PC-9 (cell line): ENCODE measurements around the gene TSR3. TPM values are rescaled to one million over a fixed set of nuclear protein-coding genes. Genes with fewer than 3 reads are reported as not detected.

Source experiments
- BruUV-seq: library from RNA; stranded (reverse); fragments of 400-500 nt; replicated peaks from 2 replicates; lab custom pipeline; 2021; lab: Mats Ljungman, UMichigan
- CTCF ChIA-PET: fragments of 300-600 bp; sonication (Branson Sonifier 250); formaldehyde crosslinking; loops from one replicate; lab custom pipeline; 2022; ENCODE audit warnings: antibody characterized with exemption; lab: Charles Lee
- POLR2A ChIA-PET: fragments of 300-600 bp; sonication (Branson Sonifier 250); formaldehyde crosslinking; loops from one replicate; lab custom pipeline; 2022; ENCODE audit warnings: antibody characterized with exemption; ENCODE audit not compliant: unreplicated experiment; lab: Charles Lee
- DNase-seq, 2 experiments: peaks; one replicate each; pipeline versions ENCODE4 v3.0.0 to v3.0.0-alpha.2; 2015 to 2022; ENCODE audit warnings: mixed read lengths in 1 of 2
- H2AFZ ChIP-seq: fragments of 200-600 bp; sonication (generic); 2 replicates; pipeline ENCODE4 v1.8.1; 2017; ENCODE audit warnings: antibody characterized with exemption
- H3F3A ChIP-seq: fragments of 200-600 bp; sonication (generic); 2 replicates; pipeline ENCODE4 v1.8.1; 2017; ENCODE audit warnings: antibody characterized with exemption, mild to moderate bottlenecking, low read depth; ENCODE audit not compliant: insufficient read depth
- H3K27ac ChIP-seq: fragments of 200-600 bp; sonication (generic); 2 replicates; pipeline ENCODE4 v1.6.1; 2016; ENCODE audit warnings: mixed run types
- H3K27me3 ChIP-seq: fragments of 200-600 bp; sonication (generic); 2 replicates; pipeline ENCODE4 v1.6.1; 2016; ENCODE audit warnings: low read depth, mixed run types; ENCODE audit not compliant: insufficient read depth
- H3K36me3 ChIP-seq: fragments of 200-600 bp; sonication (generic); 2 replicates; pipeline ENCODE4 v1.6.1; 2016; ENCODE audit warnings: low read depth, mixed run types
- H3K4me1 ChIP-seq: fragments of 200-600 bp; sonication (generic); replicated peaks from 2 replicates; pipeline ENCODE4 v1.6.1; 2016; ENCODE audit warnings: mixed run types; ENCODE audit not compliant: insufficient read depth
- H3K4me2 ChIP-seq: fragments of 200-600 bp; sonication (generic); 2 replicates; pipeline ENCODE4 v1.6.1; 2017; ENCODE audit warnings: mixed run types
- H3K4me3 ChIP-seq: fragments of 200-600 bp; sonication (generic); 2 replicates; pipeline ENCODE4 v1.6.1; 2016; ENCODE audit warnings: mixed run types
- H3K79me2 ChIP-seq: fragments of 200-600 bp; sonication (generic); 2 replicates; pipeline ENCODE4 v1.6.1; 2017; ENCODE audit warnings: low read depth, mixed run types
- H3K9me2 ChIP-seq: fragments of 200-600 bp; sonication (generic); 2 replicates; pipeline ENCODE4 v1.8.1; 2017; ENCODE audit warnings: mild to moderate bottlenecking; ENCODE audit not compliant: insufficient read depth
- H3K9me3 ChIP-seq: fragments of 200-600 bp; sonication (generic); 2 replicates; pipeline ENCODE4 v1.8.1; 2016; ENCODE audit warnings: low read depth; ENCODE audit not compliant: insufficient read depth
- H4K20me1 ChIP-seq: fragments of 200-600 bp; sonication (generic); 2 replicates; pipeline ENCODE4 v1.8.1; 2017; ENCODE audit not compliant: insufficient read depth
- CTCF ChIP-seq: fragments of 200-600 bp; sonication (generic); conservative IDR thresholded peaks from 2 replicates; pipeline ENCODE4 v1.6.1; 2017; ENCODE audit warnings: mixed run types, antibody characterized with exemption, mild to moderate bottlenecking, moderate library complexity
- EZH2 ChIP-seq: fragments of 200-600 bp; sonication (generic); IDR thresholded peaks from 2 replicates; pipeline ENCODE4 v1.8.0; 2017; ENCODE audit warnings: antibody characterized with exemption, low read depth
- intact Hi-C: fragments of 100-400 bp; cut with micrococcal nuclease; formaldehyde crosslinking; loops from one replicate; pipeline ENCODE4 v1.10.0; 2022; ENCODE audit not compliant: unreplicated experiment
- total RNA-seq: library from RNA; stranded (reverse); gene quantifications from 2 replicates; pipeline ENCODE4 v1.2.3, GENCODE V29; 2021

Gene TSR3
- total RNA-seq, 1 experiment from 2014 or later: 69.5 TPM

GRCh38 chr16:1375741-1376410 lies 24.2 kb upstream of the TSR3 start:
- Histone ChIP-seq H2AFZ (no peak overlapping the region), H3K79me2 (peaks cover 45% of the 10 kb centered on the region), H3K36me3 (no peaks in the 10 kb centered on the region), H3K4me3 (no peak overlapping the region), H3K27ac (no peak overlapping the region), H3K4me1 (peaks cover 21% of the 10 kb centered on the region), H3K27me3 (no peaks in the 10 kb centered on the region), H3F3A (peaks cover 7% of the 10 kb centered on the region), H4K20me1 (peaks cover 16% of the 10 kb centered on the region; the same call in 1 of the 2 replicates), H3K9me3 (no peaks in the 10 kb centered on the region), H3K9me2 (no peaks in the 10 kb centered on the region), H3K4me2 (no peak overlapping the region)
- TF ChIP-seq EZH2 (no peak), CTCF (no peak)
- ChIA-PET POLR2A (no interaction called here), CTCF (no interaction called here)
- no peak for DNase-seq
- intact Hi-C loops: no loop called here
- BruUV-seq: no TSS peak

DNA sequence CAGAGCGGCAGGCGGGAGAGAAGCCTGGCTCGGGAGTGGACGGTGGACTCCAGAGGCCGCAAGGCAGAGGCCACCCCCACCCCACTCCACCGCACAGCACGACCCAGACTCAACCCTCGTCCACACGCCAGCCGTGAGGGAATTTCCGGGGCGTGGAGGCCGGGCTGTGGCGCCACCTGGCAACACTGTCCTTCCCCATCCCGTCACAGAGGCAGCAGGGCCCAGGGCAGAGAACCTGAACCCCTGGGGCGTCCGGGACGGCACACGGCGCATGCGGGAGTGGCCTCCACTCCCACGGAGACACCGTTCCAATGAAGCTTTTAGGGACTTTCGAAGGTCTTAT lies 23.6 kb upstream of the TSR3 start:
- Histone ChIP-seq H3K9me2 (no peaks in the 10 kb centered on the region), H3K27ac (no peak overlapping the region), H3K36me3 (no peaks in the 10 kb centered on the region), H3K4me2 (no peak overlapping the region), H3K27me3 (no peaks in the 10 kb centered on the region), H2AFZ (no peak overlapping the region), H3K79me2 (peaks cover 45% of the 10 kb centered on the region), H3K4me1 (peaks cover 20% of the 10 kb centered on the region), H3K4me3 (no peak overlapping the region), H3F3A (peaks cover 4% of the 10 kb centered on the region), H3K9me3 (no peaks in the 10 kb centered on the region), H4K20me1 (peaks cover 16% of the 10 kb centered on the region; the same call in 1 of the 2 replicates)
- DNase-seq: no peak
- intact Hi-C loops: no loop called here
- POLR2A ChIA-PET: no interaction called here
- TF ChIP-seq CTCF: no peak
- BruUV-seq: no TSS peak
- CTCF ChIA-PET: no interaction called here

DNA sequence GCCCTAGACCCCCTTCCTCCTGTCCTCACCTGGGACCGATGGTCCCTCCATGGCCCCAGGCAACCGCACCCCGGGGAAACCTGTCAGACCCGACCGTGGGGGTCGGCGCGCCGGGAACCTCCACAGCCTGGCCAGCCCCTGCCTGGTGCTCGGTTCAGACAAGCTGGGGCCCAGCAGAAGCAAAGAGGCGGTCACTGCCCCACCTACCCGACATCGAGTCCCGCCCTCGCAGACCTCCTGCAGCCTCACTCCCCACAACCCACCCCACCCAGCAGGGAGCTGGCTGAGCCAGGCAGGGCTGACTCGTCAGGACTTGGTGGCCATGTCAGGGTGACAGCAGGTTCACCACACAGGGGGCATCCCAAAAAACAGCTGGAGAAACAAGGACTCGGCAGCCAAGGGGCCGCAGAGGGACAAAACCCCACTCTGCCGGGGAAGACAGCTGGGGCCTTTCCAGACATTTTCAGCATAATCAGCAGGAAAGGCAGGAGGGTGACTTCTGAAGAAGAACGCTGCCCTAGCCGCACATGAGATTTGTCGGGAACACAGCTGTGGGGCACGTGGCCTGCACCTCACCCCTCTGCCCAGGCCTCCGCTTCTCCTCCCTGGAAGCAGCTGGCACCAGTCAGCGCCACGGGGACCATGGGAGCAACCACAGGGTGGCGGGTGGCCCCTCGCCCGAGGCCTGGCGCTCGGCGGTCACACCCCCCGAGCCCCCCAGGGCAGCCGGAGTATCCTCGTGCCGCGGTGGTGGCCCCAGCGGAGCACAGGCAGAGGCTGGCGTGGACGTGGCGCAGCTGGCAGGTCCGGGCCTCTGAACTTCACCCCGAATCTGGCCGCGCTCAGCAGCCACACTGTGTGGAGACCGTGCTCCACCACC lies 23.0 kb upstream of the TSR3 start:
- Histone ChIP-seq H3K27ac (no peak overlapping the region), H3K27me3 (no peaks in the 10 kb centered on the region), H3K4me3 (no peak overlapping the region), H2AFZ (no peak overlapping the region), H3K36me3 (no peaks in the 10 kb centered on the region), H3K9me2 (no peaks in the 10 kb centered on the region), H3F3A (peaks cover 4% of the 10 kb centered on the region), H4K20me1 (peaks cover 16% of the 10 kb centered on the region; the same call in 1 of the 2 replicates), H3K4me2 (no peak overlapping the region), H3K79me2 (peaks cover 45% of the 10 kb centered on the region), H3K9me3 (no peaks in the 10 kb centered on the region), H3K4me1 (peaks cover 15% of the 10 kb centered on the region)
- no TSS peak for BruUV-seq
- ChIA-PET POLR2A (no interaction called here), CTCF (no interaction called here)
- no peak for TF ChIP-seq CTCF
- TF ChIP-seq EZH2: no peak
- intact Hi-C loops: no loop called here
- DNase-seq: no peak
